Upper lobe of left lung (tissue), 4 donors: ENCODE results near the gene DOCK1.

Experiments
- CTCF ChIP-seq, 6 experiments: fragments of 450-650 bp in 4 of 6; fragments of 200-600 bp in 2 of 6; sonication (generic) in 2 of 6; IDR thresholded peaks; one replicate each; pipeline ENCODE4 v1.5.1; 2016 to 2019; ENCODE audit warnings: antibody characterized with exemption in 6 of 6
- EP300 ChIP-seq, 4 donors: sonication (generic); formaldehyde crosslinking; IDR thresholded peaks; one replicate each; pipeline ENCODE4 v1.5.1; 2017; ENCODE audit warnings: antibody characterized with exemption in 4 of 4, control low read depth in 2 of 4
- POLR2A ChIP-seq, 4 donors: fragments of 450-650 bp; IDR thresholded peaks; one replicate each; pipeline ENCODE4 v1.5.1; 2016 to 2017; ENCODE audit warnings: antibody characterized with exemption in 4 of 4, mild to moderate bottlenecking in 2 of 4
- POLR2AphosphoS5 ChIP-seq, 2 donors: sonication (generic); formaldehyde crosslinking; IDR thresholded peaks; one replicate each; pipeline ENCODE4 v1.5.1; 2017; ENCODE audit warnings: antibody characterized with exemption in 2 of 2

GRCh38 chr10:127374074-127374680, 468.9 kb downstream of the DOCK1 start:
- no peak for TF ChIP-seq CTCF (IDR thresholded peaks at IDR 0.05)
- no peak for TF ChIP-seq POLR2AphosphoS5 (IDR thresholded peaks at IDR 0.05)
- TF ChIP-seq POLR2A (IDR thresholded peaks at IDR 0.05), result no peak
- TF ChIP-seq EP300 (IDR thresholded peaks at IDR 0.05), result no peak
